Jurkat, Clone E6-1 (cell line): ENCODE measurements around the gene ZNF813. TPM values are rescaled to one million over a fixed set of nuclear protein-coding genes. Genes with fewer than 3 reads are reported as not detected.
"Not testable (repeated sequence)": the region's sequence is repeated elsewhere in the genome, so short reads cannot be mapped to it uniquely, and the experiment has no call there.

Experiments used
- DNase-seq: peaks from one replicate; pipeline ENCODE4 v3.0.0-alpha.2; 2011; ENCODE audit warnings: low read depth, low spot score
- H3K4me3 ChIP-seq: 2 replicates; pipeline ENCODE4 v1.5.1; 2011; ENCODE audit warnings: mild to moderate bottlenecking, low read length, control low read depth, moderate library complexity
- polyA plus RNA-seq: library from polyadenylated mRNA; unstranded; fragments of >200 nt; gene quantifications from one replicate; pipeline ENCODE4 v1.2.1, GENCODE V29; 2012; ENCODE audit warnings: missing spikeins; ENCODE audit not compliant: insufficient read length, insufficient read depth

ZNF813 gene
- polyA plus RNA-seq: 1.1 TPM

GRCh38 chr19:53467485-53468262 lies at the start of gene ZNF813:
Gene ZNF813, plus strand, starts transcription at chr19:53467733. Its CDS starts 16,090 bp downstream, at chr19:53483823.
- peak; percentile 68 for DNase-seq

GRCh38 chr19:53420520-53421315 lies 46.8 kb upstream of the ZNF813 start:
- DNase-seq, H3K4me3 ChIP-seq: not testable (repeated sequence)

More at GRCh38 chr19:53467485-53468262, at the start of gene ZNF813:
- peak within 1 kb of the TSS; percentile 66 for H3K4me3 ChIP-seq

- no peak overlapping the region for H3K4me3 ChIP-seq
- no peak for DNase-seq
Observed at GRCh38 chr19:53422551-53422950, 45.0 kb upstream of the ZNF813 start.

GRCh38 chr19:53423074-53423473 lies 44.5 kb upstream of the ZNF813 start:
- DNase-seq, H3K4me3 ChIP-seq: not testable (repeated sequence)

GRCh38 chr19:53423680-53424079 lies 43.9 kb upstream of the ZNF813 start:
- DNase-seq, H3K4me3 ChIP-seq: not testable (repeated sequence)

DNA sequence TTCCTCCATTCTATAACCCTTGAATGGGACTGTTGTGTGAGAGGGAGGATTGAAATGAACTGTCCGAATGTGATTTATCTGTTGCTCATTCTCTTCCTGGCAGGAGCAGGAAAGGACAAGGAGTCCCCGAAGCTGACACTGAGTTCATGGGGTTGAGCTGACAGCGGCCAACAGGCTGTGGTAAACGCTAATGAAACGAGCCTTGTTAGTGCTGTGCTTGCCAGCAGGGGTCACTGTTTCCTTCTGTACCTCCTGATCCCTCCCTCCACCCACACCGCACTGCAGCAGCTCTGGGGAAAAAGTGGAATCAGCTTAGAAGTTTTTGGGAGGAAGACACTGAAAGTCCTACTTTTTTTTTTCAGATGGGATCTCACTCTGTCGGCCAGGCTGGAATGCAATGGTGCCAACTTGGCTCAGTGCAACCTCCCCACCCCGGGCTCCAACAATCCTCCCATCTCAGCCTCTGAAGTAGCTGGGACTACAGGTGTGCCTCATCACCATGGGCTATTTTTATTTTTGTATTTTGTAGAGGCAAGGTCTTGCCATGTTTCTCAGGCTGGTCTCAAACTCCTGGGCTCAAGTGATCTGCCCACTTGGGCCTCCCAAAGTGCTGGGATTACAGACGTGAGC lies 42.5 kb upstream of the ZNF813 start:
- H3K4me3 ChIP-seq: no peak overlapping the region
- peak; percentile 30 for DNase-seq

GRCh38 chr19:53431399-53432087 lies 36.0 kb upstream of the ZNF813 start, which contains the start of gene ZNF761:
Gene ZNF761, plus strand, starts transcription at chr19:53431984. Its CDS starts 15,285 bp downstream, at chr19:53447269.
- peak; percentile 81 for DNase-seq
- peak within 1 kb of the TSS; percentile 82 for H3K4me3 ChIP-seq

DNA sequence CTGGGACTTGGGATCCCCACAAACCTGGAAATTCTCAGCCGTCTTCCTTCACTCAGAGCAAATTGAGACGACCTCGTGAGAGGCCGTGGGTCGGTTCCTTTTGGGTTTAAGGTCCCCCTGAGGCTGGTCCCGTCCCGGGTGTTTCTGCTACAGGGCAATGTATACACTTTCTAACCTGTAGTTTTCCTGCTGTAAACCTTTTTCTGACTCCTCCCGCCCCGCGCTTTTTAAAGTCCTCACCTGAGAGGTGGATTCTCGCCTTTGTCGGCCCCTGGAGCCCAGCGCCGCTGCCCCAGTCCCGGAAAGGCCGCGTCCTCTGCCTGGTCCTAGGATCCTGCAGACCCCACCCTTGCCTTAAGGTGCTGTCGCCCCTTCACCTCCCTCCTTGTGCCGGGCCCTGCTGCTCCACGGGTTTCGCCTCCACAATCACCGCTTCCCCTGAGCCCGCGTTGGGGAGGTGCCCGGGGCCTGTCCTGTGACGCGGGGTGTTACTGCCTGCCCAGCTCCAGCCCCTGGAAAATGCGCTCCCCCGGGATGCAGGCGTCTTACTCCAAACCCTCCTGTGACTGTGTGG lies 35.4 kb upstream of the ZNF813 start:
- DNase-seq: no peak
- H3K4me3 ChIP-seq: peak overlapping the region; percentile 82

DNA sequence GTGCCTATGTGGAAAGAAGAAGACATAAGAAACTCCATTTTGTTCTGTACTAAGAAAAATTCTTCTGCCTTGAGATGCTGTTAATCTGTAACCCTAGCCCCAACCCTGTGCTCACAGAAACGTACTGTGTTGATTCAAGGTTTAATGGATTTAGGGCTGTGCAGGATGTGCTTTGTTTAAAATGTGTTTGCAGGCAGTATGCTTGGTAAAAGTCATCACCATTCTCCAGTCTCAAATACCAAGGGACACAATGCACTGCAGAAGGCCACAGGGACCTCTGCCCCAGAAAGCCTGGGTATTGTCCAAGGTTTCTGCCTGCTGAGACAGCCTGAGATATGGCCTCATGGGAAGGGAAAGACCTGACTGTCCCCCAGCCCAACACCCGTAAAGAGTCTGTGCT lies 23.7 kb upstream of the ZNF813 start:
- DNase-seq, H3K4me3 ChIP-seq: not testable (repeated sequence)

DNA sequence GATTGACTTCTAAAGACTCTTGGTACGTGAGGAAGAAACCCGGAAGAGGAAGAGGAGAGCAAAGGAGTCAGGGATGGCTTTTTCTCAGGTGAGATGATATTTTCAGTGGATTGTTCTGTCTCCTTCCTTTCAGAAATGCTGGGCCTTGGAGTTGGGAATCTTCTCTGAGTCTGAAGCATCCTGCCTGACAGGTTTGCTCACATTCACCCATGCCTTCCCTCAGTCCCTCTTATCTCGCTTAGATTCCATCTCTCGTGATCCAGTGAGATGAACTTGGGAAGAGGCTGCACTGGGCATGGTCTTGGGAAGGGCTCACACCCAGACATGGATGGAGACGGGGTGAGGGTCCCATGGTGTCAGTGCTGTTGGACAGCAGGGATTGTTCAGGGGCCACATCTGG lies 20.3 kb upstream of the ZNF813 start:
- DNase-seq, H3K4me3 ChIP-seq: not testable (repeated sequence)

GRCh38 chr19:53455828-53456227 lies 11.7 kb upstream of the ZNF813 start:
- no peak overlapping the region for H3K4me3 ChIP-seq
- DNase-seq: no peak

GRCh38 chr19:53460131-53460721 lies 7.3 kb upstream of the ZNF813 start:
- not testable (repeated sequence) for H3K4me3 ChIP-seq, DNase-seq

GRCh38 chr19:53461866-53462265 lies 5.7 kb upstream of the ZNF813 start:
- DNase-seq: no peak
- no peak overlapping the region for H3K4me3 ChIP-seq

DNA sequence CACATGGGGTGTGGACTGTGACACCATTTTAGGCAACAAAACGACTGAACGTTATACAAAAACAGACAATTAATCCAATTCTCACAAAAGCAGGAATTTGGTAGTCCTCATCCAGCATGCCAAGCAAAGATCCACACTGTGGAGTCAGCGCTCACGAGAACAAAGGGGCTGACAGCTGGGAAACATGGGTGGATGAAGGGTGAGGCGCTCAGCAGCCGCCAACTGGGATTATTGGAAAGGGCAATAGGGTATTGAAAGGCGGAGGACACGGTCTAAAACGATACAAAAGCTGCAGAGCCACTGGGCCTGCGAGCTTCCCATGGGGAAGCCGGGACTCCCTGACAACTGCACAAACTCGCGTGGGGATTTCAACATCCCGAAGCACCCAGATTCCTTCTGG lies 4.7 kb upstream of the ZNF813 start:
- DNase-seq: no peak
- no peak overlapping the region for H3K4me3 ChIP-seq

GRCh38 chr19:53463263-53463662 lies 4.3 kb upstream of the ZNF813 start:
- DNase-seq: no peak
- H3K4me3 ChIP-seq: no peak overlapping the region

GRCh38 chr19:53466726-53467484 lies 628 bp upstream of the ZNF813 start:
- peak overlapping the region; percentile 66 for H3K4me3 ChIP-seq
- no peak for DNase-seq

- peak overlapping the region; percentile 66 for H3K4me3 ChIP-seq
Observed at GRCh38 chr19:53468628-53469027, 1.1 kb downstream of the ZNF813 start.

DNA sequence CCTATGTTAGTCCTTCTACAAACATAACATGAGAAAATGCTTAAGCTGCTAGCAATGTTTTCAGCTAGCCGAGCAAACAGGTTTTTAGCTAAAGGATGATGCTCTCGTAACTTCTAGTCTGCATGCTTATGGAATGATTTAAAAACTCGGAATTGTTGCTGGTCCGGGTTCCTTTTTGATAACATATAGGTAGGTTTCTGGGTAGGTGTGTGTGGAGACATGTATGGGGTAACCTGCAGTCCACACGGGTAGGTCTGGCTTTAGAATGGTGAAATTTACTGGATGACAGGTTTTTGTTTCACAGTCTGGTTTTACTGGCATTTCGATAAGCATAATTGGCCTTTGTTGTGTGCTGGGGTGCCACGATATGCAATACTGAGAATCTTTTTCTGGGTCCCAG lies 4.4 kb downstream of the ZNF813 start:
- DNase-seq: no peak
- H3K4me3 ChIP-seq: no peak overlapping the region

More at GRCh38 chr19:53468628-53469027, 1.1 kb downstream of the ZNF813 start:
- not testable (repeated sequence) for DNase-seq
